Medulla oblongata (tissue), 1 donor: ENCODE data around the gene HBM.
"Not testable (repeated sequence)": the region's sequence is repeated elsewhere in the genome, so short reads cannot be mapped to it uniquely, and the experiment has no call there.

Experiments used
- DNase-seq: peaks from one replicate; pipeline ENCODE4 v3.0.0-alpha.2; 2015; ENCODE audit errors: extremely low spot score

Gene HBM

GRCh38 chr16:185213-185612 is 19.4 kb downstream of the HBM start:
- no peak for DNase-seq

- no peak for DNase-seq
Measured at GRCh38 chr16:185691-186090, 19.9 kb downstream of the HBM start.

- no peak for DNase-seq
Measured at GRCh38 chr16:187330-187729, 21.6 kb downstream of the HBM start.

GRCh38 chr16:188674-189073 is 22.9 kb downstream of the HBM start:
- no peak for DNase-seq

- DNase-seq, result no peak
Measured at GRCh38 chr16:189604-190186, 23.9 kb downstream of the HBM start.

- no peak for DNase-seq
Measured at GRCh38 chr16:191831-192230, 26.1 kb downstream of the HBM start.

GRCh38 chr16:192686-193085 is 26.9 kb downstream of the HBM start:
- no peak for DNase-seq

- no peak for DNase-seq
Measured at GRCh38 chr16:193441-193840, 27.7 kb downstream of the HBM start.

GRCh38 chr16:194516-194915 is 28.7 kb downstream of the HBM start:
- no peak for DNase-seq

- no peak for DNase-seq
Measured at GRCh38 chr16:200388-200787, 34.6 kb downstream of the HBM start.

- no peak for DNase-seq
Measured at GRCh38 chr16:203246-203645, 37.5 kb downstream of the HBM start.

GRCh38 chr16:204046-204445 is 38.3 kb downstream of the HBM start:
- not testable (repeated sequence) for DNase-seq

- DNase-seq, result not testable (repeated sequence)
Measured at GRCh38 chr16:209359-209758, 43.6 kb downstream of the HBM start.

- not testable (repeated sequence) for DNase-seq
Measured at GRCh38 chr16:211631-212180, 45.9 kb downstream of the HBM start.

- DNase-seq, result no peak
Measured at GRCh38 chr16:212999-213398, 47.2 kb downstream of the HBM start.
